NCI-H526 (cell line): ENCODE data around the gene KIAA1328.

ENCODE experiments used
- DNase-seq, 2 experiments: peaks; one replicate each; lab custom pipeline; 2025; lab: John Stamatoyannopoulos, UW

Gene KIAA1328

DNA sequence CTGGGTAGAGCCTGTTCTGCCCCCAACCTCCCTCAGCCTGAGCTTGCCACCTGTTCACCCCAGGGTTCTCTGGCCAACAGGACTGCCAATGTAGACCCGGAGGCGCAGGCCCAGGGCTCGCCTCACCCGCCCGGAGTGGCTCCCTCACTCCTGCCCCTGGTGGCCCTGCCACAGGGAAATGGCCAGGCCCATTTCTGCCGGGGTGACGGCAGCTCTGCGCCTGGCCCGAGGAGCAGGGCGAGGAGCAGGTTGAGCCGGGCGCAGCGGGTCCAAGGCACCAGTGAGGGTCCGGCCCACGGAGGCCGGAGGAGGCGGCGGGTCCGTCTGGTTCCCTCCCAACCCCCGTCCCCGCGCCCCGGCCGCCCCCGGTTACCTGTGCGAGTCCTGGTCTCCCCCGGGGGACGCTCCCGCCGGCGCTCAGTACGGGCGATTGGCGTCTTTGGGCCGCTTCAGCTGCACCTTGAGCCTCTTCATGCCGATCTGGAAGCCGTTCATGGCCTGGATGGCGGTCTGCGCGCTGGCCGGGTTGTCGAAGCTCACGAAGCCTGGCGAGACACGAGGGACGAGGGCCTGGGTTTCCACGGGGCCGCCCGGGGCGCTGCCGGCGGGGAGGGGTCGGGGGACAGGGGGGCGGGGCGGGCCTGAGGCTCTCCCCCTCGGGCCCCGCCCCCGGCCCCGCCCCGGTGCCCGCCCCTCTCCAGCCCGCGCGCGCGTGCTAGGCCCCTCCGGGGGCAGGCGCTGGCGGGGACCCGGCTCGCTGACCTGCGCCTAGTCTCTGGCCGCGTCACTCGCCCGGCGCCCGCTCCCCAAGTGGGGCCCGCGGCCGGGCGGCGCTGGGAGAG, 424.7 kb downstream of the KIAA1328 start:
- DNase-seq = peak in 1 of 2 experiments; percentile 83

DNA sequence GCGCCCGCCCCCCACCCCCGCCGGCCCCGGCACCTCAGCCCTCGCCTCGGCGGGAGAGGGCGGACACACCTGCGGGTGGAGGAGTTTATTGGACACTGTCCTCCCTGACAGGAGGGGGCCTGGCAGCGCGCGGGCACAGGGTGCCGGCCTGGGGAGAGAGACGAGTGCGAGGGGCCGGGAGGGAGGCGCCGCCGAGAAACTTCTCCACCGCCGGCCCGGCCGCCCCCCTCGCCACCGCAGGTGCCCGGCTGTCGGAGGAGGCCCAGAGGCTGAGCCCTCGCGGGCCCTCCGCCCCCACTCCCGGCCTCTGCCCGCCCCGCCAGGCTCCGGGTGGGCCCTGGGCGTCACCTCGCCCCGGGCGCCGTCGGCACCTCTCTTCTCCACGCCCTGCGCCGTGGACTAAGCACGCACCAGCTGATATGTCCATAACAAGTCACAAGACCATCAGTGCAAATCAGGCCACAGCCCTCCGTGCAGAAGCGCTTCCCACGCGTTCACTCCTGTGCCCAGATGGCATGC, 425.4 kb downstream of the KIAA1328 start:
- peak in 1 of 2 experiments; percentile 59 for DNase-seq

DNA sequence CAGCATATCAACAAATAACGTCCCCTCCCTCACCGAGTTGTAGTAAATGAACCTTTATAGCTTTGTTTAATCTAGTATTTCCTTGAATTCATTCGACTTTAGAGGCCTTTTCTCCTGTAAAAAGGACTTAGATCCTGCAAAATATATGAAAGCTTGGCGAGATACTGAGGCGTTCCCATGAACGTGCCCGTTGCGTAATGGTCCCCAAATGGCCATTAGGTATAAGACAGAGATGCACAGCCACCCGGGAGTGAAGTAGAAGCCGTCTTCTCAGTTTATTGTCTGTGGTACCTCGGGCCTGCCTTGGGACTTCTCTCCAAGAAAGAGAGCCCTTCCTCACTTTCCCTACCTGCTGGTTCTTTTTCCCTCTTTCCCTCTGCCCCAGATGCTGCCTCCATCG, 426.0 kb downstream of the KIAA1328 start:
- no peak for DNase-seq

DNA sequence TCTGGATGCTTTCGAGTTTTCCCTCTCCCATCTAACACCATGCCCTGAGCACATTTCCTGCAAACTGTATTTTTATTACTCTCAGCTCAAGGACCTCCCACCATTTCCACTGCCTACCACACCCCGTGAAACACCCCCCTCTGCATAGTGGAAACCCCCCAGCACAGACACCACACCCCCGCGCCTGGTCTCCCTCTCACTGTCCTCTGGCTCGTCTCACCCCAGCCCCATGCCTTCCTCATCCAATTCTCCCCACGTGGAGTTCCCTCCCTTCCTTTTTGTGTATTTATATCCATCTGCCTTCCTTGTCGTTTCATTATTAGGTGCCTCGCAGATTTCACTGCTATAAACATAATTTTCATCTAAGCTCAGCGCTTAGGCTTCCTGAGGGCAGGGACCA, 429.2 kb downstream of the KIAA1328 start:
- no peak for DNase-seq

DNA sequence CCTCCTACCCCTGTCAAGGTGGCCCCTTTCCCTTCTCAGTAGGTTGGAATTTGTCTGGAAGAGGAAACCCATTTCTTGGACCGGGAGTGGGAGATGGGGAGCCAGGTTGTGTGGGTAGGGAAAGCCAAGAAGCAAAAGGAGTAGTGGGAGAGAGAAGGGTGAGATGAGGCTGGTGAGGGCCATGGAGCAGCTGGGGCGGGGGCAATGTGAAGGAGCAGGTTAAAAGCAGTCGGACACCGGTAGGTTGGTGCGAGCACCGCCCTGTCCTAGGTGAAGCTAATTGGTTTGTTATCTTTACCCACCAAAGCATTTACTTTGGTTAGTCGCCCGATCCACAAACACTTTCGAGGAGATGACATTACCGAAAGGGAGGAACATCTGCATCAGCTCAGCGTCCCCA, 429.9 kb downstream of the KIAA1328 start:
- no peak for DNase-seq

DNA sequence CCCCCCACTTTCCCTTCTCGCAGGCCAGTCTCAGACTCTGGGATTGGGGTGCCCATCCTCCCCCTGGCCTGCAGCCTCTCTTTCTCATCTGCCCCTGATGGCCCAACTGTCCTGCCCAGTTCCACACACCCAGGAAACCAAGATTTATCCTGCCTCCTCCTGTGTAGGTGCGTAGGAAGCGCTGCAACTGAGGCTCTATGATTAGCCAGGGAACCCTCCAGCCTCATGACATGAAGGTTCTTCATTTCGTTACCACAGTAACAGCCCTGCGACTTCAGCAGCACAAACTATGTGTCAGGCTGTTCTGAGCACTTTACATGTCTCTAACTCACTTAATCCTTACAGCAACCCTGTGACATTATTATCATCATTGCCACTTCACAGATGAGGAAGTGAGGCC, 430.8 kb downstream of the KIAA1328 start:
- no peak for DNase-seq

DNA sequence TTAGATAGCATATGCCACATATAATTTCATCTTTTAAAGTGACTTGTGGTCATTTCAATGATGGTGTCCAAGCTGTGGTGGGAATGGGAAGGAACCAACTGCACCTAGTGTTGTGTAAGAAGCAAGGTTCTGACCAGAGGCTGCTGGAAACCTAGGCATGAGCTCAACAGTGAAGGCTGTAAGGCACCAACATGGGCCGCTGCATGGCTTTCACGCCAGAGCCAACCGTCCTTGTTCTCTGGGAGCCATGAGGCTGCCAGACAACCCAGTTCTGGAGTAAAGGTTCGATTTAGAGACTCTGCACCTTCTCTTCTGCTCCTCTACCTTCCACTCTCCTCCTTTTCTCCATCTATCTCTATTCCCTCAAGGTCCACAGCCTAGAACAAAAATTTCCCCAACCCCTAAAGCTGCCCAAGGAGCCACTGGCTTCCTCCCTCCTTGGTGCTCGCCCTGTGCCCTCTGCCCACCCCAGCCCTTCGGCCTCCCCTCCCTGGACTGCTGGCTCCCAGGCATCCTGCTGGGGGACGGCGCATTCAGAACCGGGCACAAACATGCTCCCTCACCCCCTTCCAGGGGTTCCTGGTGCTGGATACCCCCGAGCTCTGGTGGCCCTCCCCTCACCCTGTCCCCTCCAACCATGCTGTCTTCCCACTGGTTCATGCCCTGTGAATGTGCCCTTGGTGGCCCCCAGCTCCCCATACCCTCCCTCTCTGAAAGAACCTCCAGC, 431.6 kb downstream of the KIAA1328 start:
- DNase-seq = no peak

DNA sequence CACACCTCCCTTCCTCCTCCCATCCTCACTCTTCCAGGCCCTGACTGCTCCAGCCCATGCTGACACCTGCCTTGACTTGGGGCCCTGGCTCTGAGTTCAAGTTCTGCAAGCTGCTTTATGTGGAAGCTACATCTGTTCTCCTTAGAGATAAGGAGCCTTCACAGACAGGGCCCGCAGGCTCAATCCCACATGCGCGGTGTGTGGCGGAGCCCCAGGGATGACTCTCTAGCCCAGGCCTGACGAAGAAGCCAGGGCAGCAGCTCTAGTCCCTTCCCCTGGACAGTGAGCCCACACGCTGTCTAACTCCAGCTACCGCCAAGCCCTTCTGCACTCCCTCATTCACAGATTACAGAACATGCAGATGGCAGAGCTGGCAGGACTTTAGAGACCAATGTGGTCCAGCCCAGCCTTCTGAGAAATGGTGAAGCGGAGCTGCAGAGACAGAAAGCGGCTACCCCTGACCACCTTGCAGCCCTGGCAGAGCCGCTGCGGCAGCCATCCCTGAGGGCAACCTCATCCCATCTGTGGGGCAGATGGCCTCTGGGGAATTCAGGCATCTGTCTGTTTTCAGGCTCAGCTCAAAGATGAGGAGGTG, 432.4 kb downstream of the KIAA1328 start:
- DNase-seq = no peak

DNA sequence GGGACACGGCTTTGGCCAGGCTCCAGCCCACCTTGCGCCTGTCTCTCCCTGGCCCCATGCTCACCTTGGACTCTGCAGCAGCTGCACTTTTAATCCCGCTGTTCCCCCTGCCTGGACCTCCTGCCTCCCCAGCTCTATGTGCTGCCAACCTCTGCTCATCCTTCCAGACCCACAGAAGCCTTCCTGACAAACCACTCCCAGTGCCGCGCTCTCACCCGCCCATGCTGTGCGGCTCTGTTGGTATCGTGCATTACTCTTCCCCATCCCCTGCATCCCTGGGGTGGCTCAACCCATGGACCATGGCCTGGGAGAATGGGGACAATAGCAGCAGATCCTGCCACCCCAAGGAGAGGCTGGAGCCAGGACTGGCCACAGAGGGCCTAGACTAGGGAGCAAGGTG, 433.1 kb downstream of the KIAA1328 start:
- no peak for DNase-seq

DNA sequence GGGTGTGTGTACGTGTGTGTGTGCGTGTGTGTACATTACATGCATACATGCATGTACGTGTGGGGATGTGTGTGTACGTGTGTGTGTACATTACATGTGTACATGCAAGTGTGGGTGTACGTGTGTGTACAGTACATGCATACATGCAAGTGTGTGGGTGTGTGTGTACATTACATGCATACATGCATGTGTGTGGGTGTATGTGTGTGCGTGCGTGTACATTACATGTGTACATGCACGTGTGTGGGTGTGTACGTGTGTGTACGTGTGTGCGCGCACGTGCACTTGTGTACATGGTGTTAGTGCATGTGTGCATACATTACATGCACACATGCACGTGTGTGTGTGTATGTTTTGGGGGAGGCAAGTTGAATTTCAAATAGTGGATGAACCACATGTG, 436.0 kb downstream of the KIAA1328 start:
- no peak for DNase-seq

DNA sequence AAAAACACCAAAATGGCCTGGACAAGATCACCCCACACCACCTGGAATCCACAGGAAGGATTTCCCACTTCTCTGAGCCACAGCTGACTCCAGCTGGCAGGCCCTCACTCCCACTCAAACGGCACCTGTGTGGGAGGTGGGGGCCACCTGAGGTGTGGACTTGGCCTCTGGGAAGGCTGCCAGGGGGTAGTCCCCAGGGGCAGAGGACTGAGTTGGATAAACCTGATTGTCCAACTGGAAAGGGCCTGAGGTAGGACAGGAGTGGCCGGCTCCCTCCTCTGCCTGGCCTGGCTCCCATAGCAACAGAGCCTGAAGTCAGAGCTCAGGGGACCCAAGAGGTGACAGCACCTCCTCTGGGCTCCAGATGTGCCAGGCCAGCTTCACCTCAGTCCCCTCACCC, 436.5 kb downstream of the KIAA1328 start:
- DNase-seq = no peak

DNA sequence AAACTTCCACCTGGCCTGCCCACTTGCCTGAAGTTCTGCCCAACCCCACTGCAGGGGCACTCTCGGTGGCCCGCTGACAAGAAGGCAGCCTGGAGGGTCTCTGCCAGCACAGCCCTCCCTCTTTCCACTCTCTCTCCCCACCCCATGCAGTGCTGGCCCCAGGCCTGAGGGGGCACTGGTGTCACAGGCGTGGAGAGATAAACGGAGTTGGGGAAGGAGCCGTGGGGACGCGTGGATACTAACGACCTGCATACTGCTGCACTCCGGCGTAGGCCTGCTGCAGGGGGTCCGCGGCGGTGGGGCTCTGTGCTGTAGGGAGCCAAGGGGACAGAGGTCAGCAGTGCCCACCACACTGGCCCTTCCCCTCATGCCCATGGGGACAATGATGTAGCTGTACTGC, 437.4 kb downstream of the KIAA1328 start:
- DNase-seq = peak; percentile 16 to 39

DNA sequence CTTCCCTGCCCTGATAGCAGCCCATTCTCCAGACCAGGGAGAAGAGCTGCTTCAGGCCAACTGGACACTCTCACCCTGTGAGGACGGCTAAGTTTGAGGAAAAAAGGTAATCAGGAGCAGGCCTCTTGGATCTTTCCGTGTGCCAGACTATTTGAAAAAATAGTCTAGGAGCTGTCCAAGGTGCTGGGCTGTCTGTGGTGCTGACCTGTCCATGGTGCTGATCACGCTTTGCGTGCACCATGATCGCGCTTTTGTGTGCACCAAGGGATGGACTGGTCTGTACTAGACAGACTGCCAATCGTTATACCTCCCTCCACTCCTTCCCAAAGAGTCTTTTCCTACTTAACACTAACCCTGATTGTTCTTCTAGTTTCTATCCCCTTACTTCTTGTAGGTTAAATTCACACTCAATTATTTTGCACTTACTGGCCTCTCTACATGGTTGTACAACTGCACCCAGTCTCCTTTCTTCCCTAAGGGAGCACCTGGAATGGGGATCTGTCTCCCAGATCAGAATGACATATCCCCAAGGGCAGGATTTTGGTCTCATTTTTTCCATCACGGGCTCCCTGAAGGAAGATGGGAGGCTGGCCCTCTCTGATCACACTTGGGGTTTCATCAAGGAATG, 441.2 kb downstream of the KIAA1328 start:
- no peak for DNase-seq

DNA sequence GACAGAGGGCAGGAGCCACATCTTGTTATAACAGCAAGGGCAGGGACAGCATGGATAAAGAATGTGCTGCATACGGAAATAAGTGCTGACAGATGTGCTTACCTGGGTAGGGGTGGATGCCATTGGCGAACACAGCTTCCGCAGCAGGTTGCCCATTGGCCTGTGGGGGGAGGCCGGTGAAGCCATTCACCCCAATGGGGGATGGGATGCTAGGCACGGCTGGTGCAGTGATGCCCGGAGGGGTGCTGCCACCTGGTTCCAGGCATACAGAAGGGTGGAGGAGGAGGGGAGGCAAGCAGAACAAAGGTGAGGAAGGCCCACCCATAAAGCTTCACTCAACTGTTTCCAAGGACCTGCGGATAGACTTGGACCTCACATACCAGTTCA, 441.7 kb downstream of the KIAA1328 start:
- no peak for DNase-seq

DNA sequence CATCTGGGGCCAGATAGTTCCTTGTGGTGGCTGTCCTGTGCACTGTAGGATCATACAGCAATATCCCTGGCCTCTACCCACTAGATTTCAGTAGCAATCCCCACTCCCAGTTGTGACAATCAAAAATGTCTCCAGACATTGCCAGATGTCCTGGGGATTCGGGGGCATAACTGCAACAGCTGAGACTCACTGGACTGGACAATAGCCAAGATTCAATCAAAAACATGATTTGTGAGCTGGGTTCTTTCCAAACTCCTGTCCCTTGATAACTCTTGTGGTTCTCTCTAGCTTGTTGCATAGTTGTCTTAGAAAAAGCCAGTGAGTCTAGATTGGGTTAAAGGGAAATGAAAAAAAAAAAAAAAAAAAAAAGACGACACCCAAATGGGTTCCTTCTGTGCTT, 443.3 kb downstream of the KIAA1328 start:
- DNase-seq = no peak

DNA sequence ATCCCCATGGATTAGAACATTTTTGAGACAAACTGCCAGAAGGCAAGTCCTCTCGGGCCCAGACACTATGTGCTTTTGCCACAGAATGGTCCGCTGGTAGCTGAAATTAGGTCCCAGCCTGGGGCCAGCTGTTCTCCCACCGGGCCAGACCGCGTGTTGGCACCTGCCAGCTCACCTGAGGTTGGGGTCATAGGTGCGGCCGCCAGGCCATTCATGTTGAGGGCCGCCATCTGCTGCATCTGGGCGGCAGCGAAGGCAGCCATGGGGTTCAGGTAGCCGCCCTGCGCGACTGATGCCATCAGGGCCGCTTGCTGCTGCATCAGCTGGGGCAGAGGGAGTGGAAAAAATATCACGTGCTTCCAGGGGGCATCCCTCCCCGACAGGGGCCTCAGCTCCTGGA, 443.9 kb downstream of the KIAA1328 start:
- no peak for DNase-seq

DNA sequence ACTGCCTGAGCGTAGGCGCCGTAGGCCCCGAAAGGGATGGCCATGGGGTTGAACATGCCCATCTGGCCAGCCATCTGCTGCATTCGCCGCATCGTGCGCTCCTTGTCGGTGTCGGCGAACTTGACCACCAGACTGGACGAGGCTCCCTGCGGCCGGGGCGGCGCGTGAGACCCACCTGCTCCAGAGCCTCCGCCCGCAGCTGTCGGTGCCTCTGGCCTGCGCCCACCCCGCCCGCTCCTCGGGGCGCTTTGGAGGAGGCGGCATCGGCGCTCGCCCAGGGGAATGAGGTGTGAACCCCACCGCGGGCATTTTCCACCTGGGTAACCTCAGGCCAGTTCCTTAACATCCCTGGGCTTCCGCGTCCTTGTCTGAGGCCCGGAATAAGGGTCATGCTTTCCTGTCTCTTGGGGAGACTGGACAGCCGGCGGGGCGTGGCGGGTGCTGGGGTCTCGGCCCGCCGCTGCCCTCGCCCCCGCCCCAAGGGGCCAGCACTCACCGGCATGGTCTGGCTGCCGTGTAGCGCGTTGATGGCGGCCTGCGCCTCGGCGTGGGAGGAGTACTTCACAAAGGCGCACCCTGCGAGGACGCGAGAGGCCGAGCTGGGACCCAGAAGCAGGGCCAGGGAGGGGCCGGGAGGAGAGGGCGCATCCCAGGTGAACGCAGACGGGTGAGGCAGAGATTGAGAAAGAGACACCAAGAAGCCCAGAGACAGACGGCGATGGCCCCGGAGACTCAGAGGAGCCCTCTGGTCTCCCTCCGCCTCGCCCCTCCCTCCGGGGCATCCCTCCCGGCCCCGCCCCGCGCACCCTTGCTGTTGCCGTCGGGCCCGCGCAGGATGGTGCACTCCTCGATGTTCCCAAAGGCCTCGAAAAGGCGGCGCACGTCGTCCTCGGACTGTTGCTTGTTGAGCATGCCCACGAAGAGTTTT, 445.6 kb downstream of the KIAA1328 start:
- DNase-seq = no peak

DNA sequence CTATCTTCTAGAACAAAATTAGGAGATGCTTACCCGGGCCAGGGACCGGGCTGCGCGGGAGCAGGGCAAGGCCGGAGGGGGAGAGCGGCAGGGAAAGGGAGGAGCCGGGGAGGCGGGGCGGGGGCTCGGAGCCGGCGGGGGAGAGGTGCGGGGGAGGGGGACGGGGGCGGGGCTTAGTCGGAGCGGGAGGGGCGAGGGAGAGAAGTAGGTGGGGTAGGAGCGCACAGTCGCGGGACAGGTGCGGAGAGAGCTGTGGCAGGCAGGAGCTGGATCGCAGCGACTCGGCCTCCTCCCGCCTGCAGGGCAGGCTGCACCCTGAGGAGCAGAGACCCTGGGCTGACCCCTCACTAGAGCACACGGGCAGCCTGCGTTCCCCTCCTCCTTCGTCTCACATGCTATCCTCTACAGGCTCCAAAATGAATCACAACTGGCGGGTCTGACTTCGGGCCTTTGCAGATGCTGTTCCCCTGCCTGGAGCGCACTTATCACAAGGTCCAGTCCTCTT, 446.4 kb downstream of the KIAA1328 start:
- DNase-seq = no peak

DNA sequence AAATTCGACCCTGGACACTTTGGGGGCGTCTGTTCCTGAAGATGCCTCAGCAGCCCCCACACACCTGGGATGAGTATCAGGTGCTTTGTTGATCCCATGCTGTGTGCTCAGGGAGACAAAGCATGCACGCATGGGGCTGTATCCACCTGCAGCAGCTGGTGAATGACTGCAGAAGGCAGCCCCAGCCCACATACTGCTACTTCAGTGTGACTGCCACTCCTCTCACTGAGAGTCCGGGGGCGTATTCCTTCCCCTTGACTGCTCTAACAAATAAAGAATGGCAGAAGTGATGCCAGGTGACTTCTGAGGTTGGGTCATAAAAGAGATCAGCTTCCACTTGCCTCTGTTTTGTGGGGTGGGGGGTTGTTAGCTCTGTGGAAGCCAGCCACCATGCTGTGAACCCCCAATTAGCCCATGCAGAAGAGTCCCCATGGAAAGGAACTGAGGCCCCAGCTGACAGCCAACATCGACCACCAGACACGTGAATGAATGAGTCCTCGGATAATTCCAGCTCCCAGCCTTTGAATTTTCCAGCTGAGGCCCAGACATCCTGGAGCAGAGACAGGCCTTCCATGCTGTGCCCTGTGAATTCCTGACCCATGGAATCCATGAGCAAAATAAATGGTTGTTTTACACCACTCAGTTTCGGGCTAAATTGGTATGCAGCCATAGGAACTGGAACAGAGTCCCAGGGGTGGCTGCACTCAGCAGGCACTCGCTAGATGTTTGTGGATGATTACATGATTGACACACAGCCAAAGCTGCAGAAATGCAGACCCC, 447.4 kb downstream of the KIAA1328 start:
- no peak for DNase-seq

DNA sequence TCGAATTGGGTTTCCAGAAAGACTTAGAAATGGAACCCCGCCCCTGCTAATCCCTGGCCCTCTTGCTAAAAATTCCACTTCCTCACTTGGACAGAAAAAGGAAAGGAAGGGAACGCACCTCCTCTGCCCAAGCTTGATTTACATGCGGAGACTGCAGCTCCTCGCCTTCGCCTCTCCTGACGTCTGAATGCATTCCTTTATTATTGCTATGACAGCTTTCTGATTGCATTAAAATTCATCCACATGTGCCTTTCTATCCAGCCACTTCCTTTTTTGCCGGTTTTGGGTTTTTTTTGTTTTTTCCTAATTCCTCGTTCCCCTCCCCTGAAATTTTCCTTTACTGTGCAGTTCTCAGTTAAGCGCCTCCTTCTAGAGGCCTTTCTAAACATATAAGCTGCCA, 448.9 kb downstream of the KIAA1328 start:
- no peak for DNase-seq
